Tibial artery (tissue), 4 donors: ENCODE data around the gene PLAGL1.

ENCODE experiments used
- DNase-seq, 2 donors: peaks; one replicate each; pipeline ENCODE4 v3.0.0-alpha.2; 2019
- H3K27ac ChIP-seq, 2 donors: fragments of 200-600 bp; sonication (generic) in 1 of 2; 1 replicate in 1 of 2; 2 replicates in 1 of 2; pipeline ENCODE4 v1.5.1; 2018 to 2019; ENCODE audit warnings: mild to moderate bottlenecking in 1 of 2
- H3K27me3 ChIP-seq, 2 donors: fragments of 200-600 bp; sonication (generic) in 1 of 2; one replicate each; pipeline versions ENCODE4 v1.5.1 to v1.6.0; 2016 to 2019
- H3K36me3 ChIP-seq, 3 donors: fragments of 200-600 bp; sonication (generic) in 2 of 3; one replicate each; pipeline ENCODE4 v1.5.1; 2016 to 2019; ENCODE audit warnings: mild to moderate bottlenecking in 2 of 3
- H3K4me1 ChIP-seq, 4 donors: fragments of 200-600 bp; sonication (generic) in 2 of 4; 1 replicate in 3 of 4; 2 replicates in 1 of 4; pipeline ENCODE4 v1.5.1; 2016 to 2019
- H3K4me3 ChIP-seq, 2 donors: fragments of 200-600 bp; sonication (generic) in 1 of 2; 1 replicate in 1 of 2; 2 replicates in 1 of 2; pipeline ENCODE4 v1.5.1; 2018 to 2019; ENCODE audit warnings: mild to moderate bottlenecking in 2 of 2
- H3K9me3 ChIP-seq, 3 donors: fragments of 200-600 bp; sonication (generic) in 1 of 3; one replicate each; pipeline ENCODE4 v1.5.1; 2016 to 2019
- intact Hi-C: fragments of 100-400 bp; cut with DNase I; formaldehyde crosslinking; loops from one replicate; pipeline ENCODE4 v1.15.0; 2023; ENCODE audit warnings: low total_unique reads
- TF ChIP-seq, protein P1 (sequence below), 2 experiments: fragments of 200-600 bp in 1 of 2; fragments of 450-650 bp in 1 of 2; IDR thresholded peaks; one replicate each; pipeline ENCODE4 v1.5.1; 2017 to 2019; ENCODE audit warnings: antibody characterized with exemption in 2 of 2, mild to moderate bottlenecking in 1 of 2, moderate library complexity in 1 of 2

PLAGL1 gene

DNA sequence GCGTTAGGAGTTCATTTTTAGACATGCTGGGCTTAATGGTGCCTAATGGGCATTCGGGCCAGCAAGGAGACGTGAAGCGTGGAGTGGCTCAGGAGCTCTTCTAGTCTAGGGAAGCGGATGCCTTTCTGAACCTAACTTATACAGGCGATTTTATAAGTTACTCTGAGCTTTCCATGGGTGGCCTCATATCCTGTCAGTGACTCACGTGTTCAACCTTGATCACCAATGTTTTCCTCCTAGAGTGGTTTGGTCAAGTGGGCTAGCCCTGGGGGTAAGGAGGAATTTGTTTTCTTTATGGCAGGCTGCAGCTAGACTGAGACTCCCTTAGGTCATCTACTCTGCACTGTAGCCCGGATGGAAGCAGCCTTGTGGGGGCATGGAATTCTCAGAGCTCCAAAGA is 52.1 kb downstream of the PLAGL1 start:
- Histone ChIP-seq H3K4me3 (no peak overlapping the region), H3K36me3 (peaks cover 0 to 3% (median 0%) of the 10 kb centered on the region in 3 donors), H3K4me1 (no peaks in the 10 kb centered on the region), H3K27ac (no peak overlapping the region), H3K9me3 (no peaks in the 10 kb centered on the region), H3K27me3 (no peaks in the 10 kb centered on the region)
- intact Hi-C loops = no loop called here
- no peak for DNase-seq
- TF ChIP-seq, protein P1, sequence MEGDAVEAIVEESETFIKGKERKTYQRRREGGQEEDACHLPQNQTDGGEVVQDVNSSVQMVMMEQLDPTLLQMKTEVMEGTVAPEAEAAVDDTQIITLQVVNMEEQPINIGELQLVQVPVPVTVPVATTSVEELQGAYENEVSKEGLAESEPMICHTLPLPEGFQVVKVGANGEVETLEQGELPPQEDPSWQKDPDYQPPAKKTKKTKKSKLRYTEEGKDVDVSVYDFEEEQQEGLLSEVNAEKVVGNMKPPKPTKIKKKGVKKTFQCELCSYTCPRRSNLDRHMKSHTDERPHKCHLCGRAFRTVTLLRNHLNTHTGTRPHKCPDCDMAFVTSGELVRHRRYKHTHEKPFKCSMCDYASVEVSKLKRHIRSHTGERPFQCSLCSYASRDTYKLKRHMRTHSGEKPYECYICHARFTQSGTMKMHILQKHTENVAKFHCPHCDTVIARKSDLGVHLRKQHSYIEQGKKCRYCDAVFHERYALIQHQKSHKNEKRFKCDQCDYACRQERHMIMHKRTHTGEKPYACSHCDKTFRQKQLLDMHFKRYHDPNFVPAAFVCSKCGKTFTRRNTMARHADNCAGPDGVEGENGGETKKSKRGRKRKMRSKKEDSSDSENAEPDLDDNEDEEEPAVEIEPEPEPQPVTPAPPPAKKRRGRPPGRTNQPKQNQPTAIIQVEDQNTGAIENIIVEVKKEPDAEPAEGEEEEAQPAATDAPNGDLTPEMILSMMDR (IDR thresholded peaks at IDR 0.05) = no peak

- H3K27ac ChIP-seq = no peak overlapping the region
- H3K4me3 ChIP-seq = no peak overlapping the region
- no peak for DNase-seq
- no peaks in the 10 kb centered on the region for H3K36me3 ChIP-seq
- H3K4me1 ChIP-seq = no peaks in the 10 kb centered on the region
- no peaks in the 10 kb centered on the region for H3K9me3 ChIP-seq
- TF ChIP-seq, protein P1 (IDR thresholded peaks at IDR 0.05) = no peak
- H3K27me3 ChIP-seq = no peaks in the 10 kb centered on the region
- intact Hi-C loops = no loop called here
Measured at GRCh38 chr6:143953922-143954321, 54.1 kb downstream of the PLAGL1 start.

DNA sequence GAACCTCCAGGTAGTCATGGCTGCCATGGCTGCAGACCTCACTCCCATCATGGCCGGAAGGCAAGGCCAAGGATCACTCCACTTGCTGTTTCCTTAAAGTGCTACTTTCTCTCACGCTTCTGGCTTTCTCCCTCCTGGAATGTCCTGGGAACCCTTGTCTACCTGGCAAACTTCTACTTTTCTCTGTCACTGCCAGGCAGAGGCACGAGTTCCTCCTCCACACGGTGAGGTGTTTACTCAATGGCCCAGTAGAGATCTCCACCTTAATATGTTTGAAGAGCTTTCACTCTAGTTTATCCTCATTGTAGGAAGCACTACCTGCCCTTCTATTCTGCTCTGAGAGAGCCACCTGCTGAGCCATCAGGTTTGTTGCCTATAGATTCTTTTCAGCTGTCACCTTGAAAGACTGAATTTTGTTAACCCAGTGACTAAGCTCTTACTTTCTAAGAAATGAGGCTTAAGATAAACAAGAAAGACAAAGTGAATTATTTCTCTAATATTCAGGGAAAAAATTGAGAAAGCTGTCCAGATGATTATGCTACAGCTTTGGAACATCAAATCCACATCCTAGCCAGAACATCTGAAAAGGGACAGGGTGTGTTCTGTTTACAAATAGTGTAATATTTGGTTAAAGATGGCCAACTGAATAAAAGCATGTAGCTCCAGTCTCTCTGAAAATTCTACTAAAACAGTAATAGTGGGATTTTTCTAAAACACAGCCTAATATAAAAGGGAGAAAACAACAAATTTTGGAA is 54.9 kb downstream of the PLAGL1 start:
- DNase-seq = no peak
- TF ChIP-seq, protein P1 (IDR thresholded peaks at IDR 0.05) = no peak

DNA sequence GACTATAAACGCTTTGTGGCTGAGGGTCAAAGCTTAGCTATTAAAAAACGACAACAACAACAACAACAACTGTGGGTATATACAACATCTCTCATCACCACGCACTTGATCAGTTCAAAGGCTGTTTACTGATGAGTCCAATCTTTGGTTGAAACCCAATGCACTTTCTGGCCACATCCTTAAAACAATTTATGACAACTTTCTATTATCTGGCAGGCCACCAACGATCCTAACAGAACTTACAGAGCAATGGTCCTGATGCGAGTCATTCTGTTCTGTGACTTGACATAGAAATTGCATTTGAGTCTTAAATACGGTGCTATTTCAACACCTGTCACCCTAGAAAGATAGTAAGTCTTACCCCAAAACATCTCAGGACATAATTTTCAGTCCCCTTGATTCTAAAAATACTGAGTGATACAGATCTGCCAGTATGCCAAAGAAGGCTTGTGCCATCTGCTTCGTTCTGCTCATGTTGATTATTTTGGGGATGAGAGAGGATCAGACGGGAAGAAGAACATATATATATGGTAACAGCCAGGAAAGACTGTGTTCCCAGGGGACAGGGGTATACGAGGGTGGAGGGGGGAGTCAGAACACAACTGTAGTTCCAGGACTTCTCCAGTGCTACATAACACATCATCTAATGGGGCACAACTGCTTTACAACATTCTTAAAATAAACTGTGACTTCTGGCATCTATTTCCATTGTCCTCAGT is 55.8 kb downstream of the PLAGL1 start:
- no peak for DNase-seq
- intact Hi-C loops = no loop called here
- TF ChIP-seq, protein P1 (IDR thresholded peaks at IDR 0.05) = no peak
- Histone ChIP-seq H3K27me3 (no peaks in the 10 kb centered on the region), H3K4me3 (no peak overlapping the region), H3K27ac (no peak overlapping the region), H3K36me3 (peaks cover 6 to 12% (median 10%) of the 10 kb centered on the region in 3 donors), H3K9me3 (no peaks in the 10 kb centered on the region), H3K4me1 (no peaks in the 10 kb centered on the region)

More for the DNA sequence above, 54.9 kb downstream of the PLAGL1 start:
- Histone ChIP-seq H3K4me3 (no peak overlapping the region), H3K27ac (no peak overlapping the region), H3K4me1 (no peaks in the 10 kb centered on the region), H3K27me3 (no peaks in the 10 kb centered on the region), H3K36me3 (peaks cover 3% of the 10 kb centered on the region in 3 donors), H3K9me3 (no peaks in the 10 kb centered on the region)
- intact Hi-C loops = no loop called here

DNA sequence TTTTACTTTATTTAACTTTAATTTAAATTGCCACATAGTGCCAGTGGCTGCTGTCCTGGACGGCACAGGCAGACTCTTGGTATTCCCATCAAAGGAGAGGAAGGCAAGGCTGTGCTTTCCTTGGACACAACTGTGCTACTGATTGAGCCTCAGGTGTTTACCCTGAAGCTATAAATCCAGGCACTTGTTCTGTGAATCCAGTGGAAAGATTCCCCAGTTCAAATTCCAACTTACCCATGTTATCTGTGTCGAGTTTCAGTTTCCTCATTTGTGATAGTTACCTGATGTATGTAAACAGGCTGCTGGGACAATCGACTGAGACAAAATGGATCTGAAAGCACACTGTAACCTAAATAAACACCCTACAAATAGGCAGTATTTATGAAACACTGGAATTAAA is 57.2 kb downstream of the PLAGL1 start:
- DNase-seq = no peak
- TF ChIP-seq, protein P1 (IDR thresholded peaks at IDR 0.05) = no peak
- Histone ChIP-seq H3K36me3 (peaks cover 6 to 18% (median 14%) of the 10 kb centered on the region in 3 donors), H3K27me3 (no peaks in the 10 kb centered on the region), H3K4me1 (no peaks in the 10 kb centered on the region), H3K4me3 (no peak overlapping the region), H3K9me3 (no peaks in the 10 kb centered on the region), H3K27ac (no peak overlapping the region)
- intact Hi-C loops = no loop called here
